Measurements from ENCODE around the gene KIRREL1. TPM values are rescaled to one million over a fixed set of nuclear protein-coding genes. Genes with fewer than 3 reads are reported as not detected.
A peak's percentile ranks its signal among the peaks of the same experiment; 100 is the strongest.

KIRREL1 gene
- total and polyA plus RNA-seq, 2 experiments from 2014 or later, result 5.1 to 35.2 TPM

- no peaks in the 10 kb centered on the region for H3K27me3 ChIP-seq (ENCODE audit: insufficient read depth)
- H3K27ac ChIP-seq (ENCODE audit: low read depth), result no peak overlapping the region
- H3K4me1 ChIP-seq (ENCODE audit: insufficient read depth), result no peaks in the 10 kb centered on the region
- no peak for DNase-seq (ENCODE audit: low spot score)
- Mint-ChIP-seq H3K9me3 (peaks cover 4% of the 10 kb centered on the region; the same call in 1 of the 3 replicates), H3K27me3 (ENCODE audit: insufficient read depth, low read depth, poor library complexity) (peaks cover 5% of the 10 kb centered on the region), H3K4me3 (no peak overlapping the region), H3K27ac (no peak overlapping the region), H3K36me3 (ENCODE audit: low read depth) (0 out of 3 replicates have a peak, but pooled peaks cover 4% of the 10 kb centered on the region), H3K4me1 (no peaks in the 10 kb centered on the region)
- H3K4me3 ChIP-seq, result no peak overlapping the region
- H3K9me2 ChIP-seq (ENCODE audit: insufficient read depth), result peaks cover 4% of the 10 kb centered on the region; the same call in 1 of the 2 replicates
- H3K79me2 ChIP-seq (replicated peaks; ENCODE audit: insufficient read depth), result no peaks in the 10 kb centered on the region
- H4K20me1 ChIP-seq (replicated peaks; ENCODE audit: insufficient read depth), result no peaks in the 10 kb centered on the region
- H2AFZ ChIP-seq, result no peak overlapping the region
- no peak for TF ChIP-seq CTCF (conservative IDR thresholded peaks at IDR 0.05; ENCODE audit: low read depth in 2 of 2)
- TF ChIP-seq, protein P1, sequence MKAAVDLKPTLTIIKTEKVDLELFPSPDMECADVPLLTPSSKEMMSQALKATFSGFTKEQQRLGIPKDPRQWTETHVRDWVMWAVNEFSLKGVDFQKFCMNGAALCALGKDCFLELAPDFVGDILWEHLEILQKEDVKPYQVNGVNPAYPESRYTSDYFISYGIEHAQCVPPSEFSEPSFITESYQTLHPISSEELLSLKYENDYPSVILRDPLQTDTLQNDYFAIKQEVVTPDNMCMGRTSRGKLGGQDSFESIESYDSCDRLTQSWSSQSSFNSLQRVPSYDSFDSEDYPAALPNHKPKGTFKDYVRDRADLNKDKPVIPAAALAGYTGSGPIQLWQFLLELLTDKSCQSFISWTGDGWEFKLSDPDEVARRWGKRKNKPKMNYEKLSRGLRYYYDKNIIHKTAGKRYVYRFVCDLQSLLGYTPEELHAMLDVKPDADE (IDR thresholded peaks at IDR 0.05), result no peak
- no peak for TF ChIP-seq CREB1 (CRISPR knock-in tag; IDR thresholded peaks at IDR 0.05; ENCODE audit: low read depth)
- no peak for ATAC-seq
- H3F3A ChIP-seq (replicated peaks; ENCODE audit: low read depth), result no peaks in the 10 kb centered on the region
- H3K4me2 ChIP-seq, result no peak overlapping the region
- H3K36me3 ChIP-seq (ENCODE audit: insufficient read depth), result no peaks in the 10 kb centered on the region
These were observed 137.8 kb downstream of the KIRREL1 start for GRCh38 chr1:158131217-158131616.

DNA sequence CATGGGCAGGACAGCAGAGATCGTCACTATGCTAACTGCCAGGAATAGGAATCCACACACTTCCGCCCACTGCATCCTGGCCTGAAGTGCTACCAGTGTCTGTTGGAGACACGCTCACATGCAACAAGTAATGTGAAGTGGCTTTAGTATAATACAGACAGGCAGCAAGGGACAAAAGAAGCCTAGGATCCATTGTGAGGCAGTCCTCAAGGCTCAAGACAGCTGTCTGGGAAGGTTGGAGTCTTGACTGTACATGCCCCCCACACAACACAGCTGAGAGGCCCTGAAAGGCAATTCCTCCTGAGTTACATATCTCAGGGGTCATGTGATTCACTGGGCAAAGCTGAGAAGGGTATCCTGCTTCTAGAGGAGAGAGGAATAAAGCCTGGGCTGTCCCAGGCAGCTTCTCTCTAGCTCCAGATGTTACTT, 147.3 kb downstream of the KIRREL1 start:
- Histone ChIP-seq H4K20me1 (replicated peaks; ENCODE audit: insufficient read depth) (no peaks in the 10 kb centered on the region), H3K9me2 (ENCODE audit: insufficient read depth) (peaks cover 9% of the 10 kb centered on the region; the same call in 1 of the 2 replicates), H3K79me2 (replicated peaks; ENCODE audit: insufficient read depth) (no peaks in the 10 kb centered on the region), H3K27me3 (ENCODE audit: insufficient read depth) (no peaks in the 10 kb centered on the region), H3K4me1 (ENCODE audit: insufficient read depth) (no peaks in the 10 kb centered on the region), H3K4me3 (no peak overlapping the region), H2AFZ (peak overlapping the region; percentile 47), H3K27ac (ENCODE audit: low read depth) (no peak overlapping the region), H3F3A (replicated peaks; ENCODE audit: low read depth) (no peaks in the 10 kb centered on the region), H3K36me3 (ENCODE audit: insufficient read depth) (no peaks in the 10 kb centered on the region; the same call in 1 of the 2 replicates), H3K4me2 (no peak overlapping the region)
- no peaks in the 10 kb centered on the region for H3K4me1 Mint-ChIP-seq
- TF ChIP-seq, protein P2, sequence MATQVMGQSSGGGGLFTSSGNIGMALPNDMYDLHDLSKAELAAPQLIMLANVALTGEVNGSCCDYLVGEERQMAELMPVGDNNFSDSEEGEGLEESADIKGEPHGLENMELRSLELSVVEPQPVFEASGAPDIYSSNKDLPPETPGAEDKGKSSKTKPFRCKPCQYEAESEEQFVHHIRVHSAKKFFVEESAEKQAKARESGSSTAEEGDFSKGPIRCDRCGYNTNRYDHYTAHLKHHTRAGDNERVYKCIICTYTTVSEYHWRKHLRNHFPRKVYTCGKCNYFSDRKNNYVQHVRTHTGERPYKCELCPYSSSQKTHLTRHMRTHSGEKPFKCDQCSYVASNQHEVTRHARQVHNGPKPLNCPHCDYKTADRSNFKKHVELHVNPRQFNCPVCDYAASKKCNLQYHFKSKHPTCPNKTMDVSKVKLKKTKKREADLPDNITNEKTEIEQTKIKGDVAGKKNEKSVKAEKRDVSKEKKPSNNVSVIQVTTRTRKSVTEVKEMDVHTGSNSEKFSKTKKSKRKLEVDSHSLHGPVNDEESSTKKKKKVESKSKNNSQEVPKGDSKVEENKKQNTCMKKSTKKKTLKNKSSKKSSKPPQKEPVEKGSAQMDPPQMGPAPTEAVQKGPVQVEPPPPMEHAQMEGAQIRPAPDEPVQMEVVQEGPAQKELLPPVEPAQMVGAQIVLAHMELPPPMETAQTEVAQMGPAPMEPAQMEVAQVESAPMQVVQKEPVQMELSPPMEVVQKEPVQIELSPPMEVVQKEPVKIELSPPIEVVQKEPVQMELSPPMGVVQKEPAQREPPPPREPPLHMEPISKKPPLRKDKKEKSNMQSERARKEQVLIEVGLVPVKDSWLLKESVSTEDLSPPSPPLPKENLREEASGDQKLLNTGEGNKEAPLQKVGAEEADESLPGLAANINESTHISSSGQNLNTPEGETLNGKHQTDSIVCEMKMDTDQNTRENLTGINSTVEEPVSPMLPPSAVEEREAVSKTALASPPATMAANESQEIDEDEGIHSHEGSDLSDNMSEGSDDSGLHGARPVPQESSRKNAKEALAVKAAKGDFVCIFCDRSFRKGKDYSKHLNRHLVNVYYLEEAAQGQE (IDR thresholded peaks at IDR 0.05; ENCODE audit: unreplicated experiment), result no peak
- no peaks in the 10 kb centered on the region for H3K9me3 Mint-ChIP-seq
- no peak overlapping the region for H3K27ac Mint-ChIP-seq
- H3K27me3 Mint-ChIP-seq (ENCODE audit: insufficient read depth, low read depth, poor library complexity), result no peaks in the 10 kb centered on the region
- DNase-seq (ENCODE audit: low spot score), result no peak
- no peak for ATAC-seq
- H3K4me3 Mint-ChIP-seq, result no peak overlapping the region
- no peaks in the 10 kb centered on the region for H3K36me3 Mint-ChIP-seq (ENCODE audit: low read depth)

All from GM23338 (cell line).